Left ventricle myocardium inferior (tissue), 1 donor: ENCODE data around the gene RBMS3. TPM values are rescaled to one million over a fixed set of nuclear protein-coding genes. Genes with fewer than 3 reads are reported as not detected.

Experiments
- DNase-seq: peaks from one replicate; pipeline ENCODE4 v3.0.0-alpha.2; 2020
- H3K27ac ChIP-seq: fragments of 200-600 bp; replicated peaks from 2 replicates; pipeline ENCODE4 v1.8.0; 2021
- H3K27me3 ChIP-seq: fragments of 200-600 bp; 2 replicates; pipeline ENCODE4 v1.8.0; 2021; ENCODE audit warnings: low read depth
- H3K36me3 ChIP-seq: fragments of 200-600 bp; 2 replicates; pipeline ENCODE4 v1.8.0; 2021
- H3K4me1 ChIP-seq: fragments of 200-600 bp; 2 replicates; pipeline ENCODE4 v1.8.0; 2021
- H3K4me3 ChIP-seq: fragments of 200-600 bp; 2 replicates; pipeline ENCODE4 v1.8.0; 2021; ENCODE audit warnings: mild to moderate bottlenecking, moderate library complexity
- H3K9me3 ChIP-seq: fragments of 200-600 bp; replicated peaks from 2 replicates; pipeline ENCODE4 v1.8.0; 2021
- CTCF ChIP-seq: fragments of 200-600 bp; IDR thresholded peaks from 2 replicates; pipeline ENCODE4 v1.8.0; 2021; ENCODE audit warnings: antibody characterized with exemption, mild to moderate bottlenecking, borderline replicate concordance
- intact Hi-C: fragments of 100-400 bp; cut with micrococcal nuclease; formaldehyde crosslinking; loops from one replicate; pipeline ENCODE4 v1.11.0; 2022
- total RNA-seq: library from RNA; stranded (reverse); fragmentation: NEBNext Ultra II Directional; extraction: Animal tissue kit (Norgen Biotek cat#: 25700); gene quantifications from one replicate; pipeline ENCODE4 v1.2.1, GENCODE V29; 2021
- donor health status: DM: no; HTN: yes; CAD: no; lungs with severe emphysema.

RBMS3 gene
- total RNA-seq, 1 donor from 2014 or later: 25.3 TPM

- Histone ChIP-seq H3K4me3 (no peak overlapping the region), H3K27ac (no peak overlapping the region), H3K27me3 (no peaks in the 10 kb centered on the region), H3K9me3 (no peaks in the 10 kb centered on the region), H3K4me1 (no peaks in the 10 kb centered on the region), H3K36me3 (no peaks in the 10 kb centered on the region)
- intact Hi-C loops: no loop called here
- no peak for DNase-seq
- no peak for TF ChIP-seq CTCF
These were observed 541.2 kb downstream of the RBMS3 start for GRCh38 chr3:29822071-29822470.

GRCh38 chr3:29823233-29823632 lies 542.4 kb downstream of the RBMS3 start:
- intact Hi-C loops: no loop called here
- Histone ChIP-seq H3K27me3 (no peaks in the 10 kb centered on the region), H3K4me3 (no peak overlapping the region), H3K9me3 (no peaks in the 10 kb centered on the region), H3K27ac (no peak overlapping the region), H3K36me3 (no peaks in the 10 kb centered on the region), H3K4me1 (no peaks in the 10 kb centered on the region)
- TF ChIP-seq CTCF: no peak
- no peak for DNase-seq

- no peak overlapping the region for H3K4me3 ChIP-seq
- no peak overlapping the region for H3K27ac ChIP-seq
- no peaks in the 10 kb centered on the region for H3K4me1 ChIP-seq
- intact Hi-C loops: no loop called here
- H3K27me3 ChIP-seq: no peaks in the 10 kb centered on the region
- no peak for TF ChIP-seq CTCF
- no peak for DNase-seq
- no peaks in the 10 kb centered on the region for H3K36me3 ChIP-seq
- no peaks in the 10 kb centered on the region for H3K9me3 ChIP-seq
These were observed 545.8 kb downstream of the RBMS3 start for GRCh38 chr3:29826712-29827111.

GRCh38 chr3:29827756-29828155 lies 546.9 kb downstream of the RBMS3 start:
- no peaks in the 10 kb centered on the region for H3K36me3 ChIP-seq
- H3K4me1 ChIP-seq: no peaks in the 10 kb centered on the region
- H3K27ac ChIP-seq: no peak overlapping the region
- DNase-seq: no peak
- H3K27me3 ChIP-seq: no peaks in the 10 kb centered on the region
- no peak overlapping the region for H3K4me3 ChIP-seq
- no peak for TF ChIP-seq CTCF
- H3K9me3 ChIP-seq: peaks cover 3% of the 10 kb centered on the region
- intact Hi-C loops: no loop called here

GRCh38 chr3:29829340-29829739 lies 548.5 kb downstream of the RBMS3 start:
- intact Hi-C loops: no loop called here
- TF ChIP-seq CTCF: no peak

GRCh38 chr3:29850641-29851040 lies 569.8 kb downstream of the RBMS3 start:
- DNase-seq: no peak
- H3K27me3 ChIP-seq: no peaks in the 10 kb centered on the region
- H3K27ac ChIP-seq: no peak overlapping the region
- H3K4me1 ChIP-seq: peaks cover 16% of the 10 kb centered on the region
- H3K9me3 ChIP-seq: peaks cover 13% of the 10 kb centered on the region
- no peaks in the 10 kb centered on the region for H3K36me3 ChIP-seq
- no peak overlapping the region for H3K4me3 ChIP-seq
- intact Hi-C loops: no loop called here
- no peak for TF ChIP-seq CTCF

More at GRCh38 chr3:29829340-29829739, 548.5 kb downstream of the RBMS3 start:
- no peak for DNase-seq
- H3K36me3 ChIP-seq: no peaks in the 10 kb centered on the region
- no peaks in the 10 kb centered on the region for H3K27me3 ChIP-seq
- peaks cover 16% of the 10 kb centered on the region for H3K9me3 ChIP-seq
- H3K27ac ChIP-seq: no peak overlapping the region
- H3K4me1 ChIP-seq: no peaks in the 10 kb centered on the region
- H3K4me3 ChIP-seq: no peak overlapping the region
